Measurements from ENCODE around the gene MINDY4. TPM values are rescaled to one million over a fixed set of nuclear protein-coding genes. Genes with fewer than 3 reads are reported as not detected.
A peak's percentile ranks its signal among the peaks of the same experiment; 100 is the strongest.

The MINDY4 gene
- total and polyA plus RNA-seq, 2 of the 13 experiments (the other 11 are each of a cell fraction or from before 2014, with no cell fraction given): not detected

- TF ChIP-seq ZMAT3 (CRISPR knock-in tag; conservative IDR thresholded peaks at IDR 0.05) (no peak), HOXD1 (CRISPR knock-in tag; IDR thresholded peaks at IDR 0.05) (no peak), ETS1 (CRISPR knock-in tag; IDR thresholded peaks at IDR 0.05) (no peak), ZMYM2 (CRISPR knock-in tag; IDR thresholded peaks at IDR 0.05) (no peak), PCBP2 (optimal IDR thresholded peaks at IDR 0.05; ENCODE audit: low read depth, low read length, poor library complexity, severe bottlenecking) (no peak), SRSF4 (IDR thresholded peaks at IDR 0.05; ENCODE audit: low read depth, low read length, poor library complexity, severe bottlenecking) (no peak), NR2F1 (CRISPR knock-in tag; IDR thresholded peaks at IDR 0.05) (no peak), MAF1 (CRISPR knock-in tag; IDR thresholded peaks at IDR 0.05; ENCODE audit: borderline replicate concordance) (no peak)
These were observed 145.0 kb downstream of the MINDY4 start (continued) for GRCh38 chr7:30916255-30916654.

GRCh38 chr7:30916767-30917166, 145.6 kb downstream of the MINDY4 start:
- Histone ChIP-seq H3K79me2 (ENCODE audit: insufficient read depth, low read length) (no peaks in the 10 kb centered on the region), H3K4me1 (ENCODE audit: insufficient read depth, low read length) (no peaks in the 10 kb centered on the region), H3K9me3 (ENCODE audit: low read length) (no peaks in the 10 kb centered on the region), H2AFZ (ENCODE audit: low read length) (no peak overlapping the region), H4K20me1 (ENCODE audit: insufficient read depth, low read length) (no peaks in the 10 kb centered on the region), H3K9ac (ENCODE audit: insufficient read depth, low read depth, low read length) (no peak overlapping the region), H3K36me3 (replicated peaks in 1 of 2; ENCODE audit: control insufficient read depth in 1 of 2, insufficient read depth in 2 of 2, low read length in 2 of 2) (no peaks in the 10 kb centered on the region), H3K27me3 (ENCODE audit: control insufficient read depth in 1 of 2, insufficient read depth in 2 of 2, low read length in 2 of 2) (peaks cover 5 to 10% of the 10 kb centered on the region in 2 experiments; a peak in 2 of 5 replicates), H3K4me2 (ENCODE audit: low read depth, low read length) (no peak overlapping the region), H3K4me3 (replicated peaks in 1 of 3; ENCODE audit: insufficient read depth in 1 of 3, low read depth in 2 of 3, low read length in 3 of 3) (no peak overlapping the region), H3K27ac (ENCODE audit: extremely low read length, insufficient read depth, low read length) (no peak overlapping the region)
- ATAC-seq: no peak
- intact Hi-C loops (cut with micrococcal nuclease; ENCODE audit: unreplicated experiment): no loop called here
- in situ Hi-C loops (cut with HindIII; ENCODE audit: extremely low pct_ligation_motif_present, low pct_unique_long_range_greater_than_20kb): no loop called here
- no TSS peak for BruUV-seq (replicated peaks)
- ChIA-PET CTCF (ENCODE audit: low intra/inter-chr PET ratio, low total read pairs) (no interaction called here), POLR2A (no interaction called here)
- no peak for FAIRE-seq
- no peak for DNase-seq (ENCODE audit: low spot score)
- TF ChIP-seq KLF9 (CRISPR knock-in tag; IDR thresholded peaks at IDR 0.05; ENCODE audit: low read depth) (no peak), MAFF (IDR thresholded peaks at IDR 0.05; ENCODE audit: low read depth, low read length) (peak; percentile 70), MAFK (conservative IDR thresholded peaks at IDR 0.05 in 1 of 2, IDR thresholded peaks at IDR 0.05 in 1 of 2; ENCODE audit: low read length in 2 of 2) (peak; percentile 63 to 82; a peak in 3 of 4 replicates), ZNF574 (CRISPR knock-in tag; IDR thresholded peaks at IDR 0.05) (no peak), HOXA3 (CRISPR knock-in tag; IDR thresholded peaks at IDR 0.05) (no peak), CREB3 (CRISPR knock-in tag; IDR thresholded peaks at IDR 0.05) (no peak), GTF2F1 (IDR thresholded peaks at IDR 0.05; ENCODE audit: low read length) (no peak)
- WGBS (ENCODE audit: low lambda C conversion rate): 36% methylated on average over 3 of the region's 7 CpGs

Data from HepG2 (cell line).